DMS 273 (cell line): Measurements from ENCODE around the gene MYO5B.

ENCODE experiments used
- DNase-seq: peaks from one replicate; lab custom pipeline; 2025; ENCODE audit not compliant: unreplicated experiment; lab: John Stamatoyannopoulos, UW

Gene MYO5B

GRCh38 chr18:49974079-49974478 is 220.9 kb downstream of the MYO5B start:
- DNase-seq: no peak

GRCh38 chr18:49973592-49973991 is 221.4 kb downstream of the MYO5B start:
- no peak for DNase-seq

DNA sequence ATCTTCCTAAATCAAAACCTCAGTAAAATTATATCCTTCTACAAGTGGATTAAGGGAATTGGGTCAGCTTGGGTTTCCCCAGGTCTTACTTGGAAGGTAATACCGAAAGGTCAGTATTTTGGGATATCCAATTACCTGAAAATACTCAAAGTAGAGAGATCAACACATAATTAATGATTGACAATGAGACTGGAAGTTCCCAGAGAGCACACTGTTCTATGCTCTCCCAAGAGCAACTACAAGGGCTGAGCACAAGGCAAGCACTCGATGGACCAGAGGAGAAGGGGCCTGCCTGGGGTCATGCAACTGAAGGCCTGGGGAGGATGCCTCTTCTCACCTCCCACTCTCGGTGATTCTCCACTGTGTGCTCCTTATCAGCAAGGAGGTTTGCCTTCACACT is 222.4 kb downstream of the MYO5B start:
- DNase-seq: no peak

DNA sequence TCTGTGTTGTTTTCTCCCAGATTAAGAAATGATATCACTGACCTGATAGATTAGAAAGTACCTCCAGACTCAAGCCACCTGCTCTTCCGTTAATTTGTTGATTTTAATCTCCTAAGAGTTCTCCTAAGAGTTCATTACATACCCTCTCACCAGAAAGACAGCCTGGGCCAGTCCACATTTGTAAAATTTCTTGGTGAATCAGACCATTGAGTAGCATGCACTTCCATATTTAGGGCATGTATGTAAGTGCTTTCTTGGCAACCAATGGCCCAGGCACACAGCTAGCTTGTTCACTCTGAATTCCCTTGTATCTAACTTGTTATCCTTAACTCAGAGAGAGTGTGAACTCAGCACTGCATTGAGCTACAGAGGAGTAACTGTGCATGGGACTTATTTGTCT is 223.5 kb downstream of the MYO5B start:
- DNase-seq: no peak

GRCh38 chr18:49970319-49970718 is 224.6 kb downstream of the MYO5B start:
- no peak for DNase-seq

DNA sequence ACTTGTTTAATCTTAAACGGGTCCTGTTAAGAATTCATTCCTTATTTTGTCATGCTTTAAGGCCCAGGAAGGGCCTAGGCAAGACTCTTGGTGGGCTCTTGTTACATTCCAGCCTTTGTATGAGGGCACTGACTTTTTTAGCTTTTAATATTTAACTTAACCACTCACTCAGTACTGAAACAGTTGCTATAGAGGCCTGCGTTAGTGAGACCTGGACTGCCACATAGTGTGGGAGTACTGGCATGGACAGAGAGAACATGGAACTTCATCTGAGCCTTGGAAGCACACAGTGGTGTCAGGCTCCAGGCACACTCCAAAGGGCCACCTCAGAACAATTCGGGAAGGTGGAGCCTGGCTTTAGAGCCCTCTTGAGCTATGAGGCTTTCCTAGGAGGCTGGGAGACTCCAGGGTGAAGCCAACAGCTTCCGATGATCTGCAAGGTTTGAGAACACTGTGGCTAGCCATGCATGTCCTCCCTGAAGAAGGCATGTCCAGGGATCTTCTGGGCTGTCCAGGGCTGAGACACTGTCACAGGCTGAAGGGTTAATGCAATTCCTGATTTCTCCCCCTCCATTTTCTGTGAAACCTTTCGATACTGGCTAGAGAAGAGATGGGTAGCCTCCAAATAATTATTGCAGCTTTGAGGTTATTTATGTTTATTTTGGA is 226.2 kb downstream of the MYO5B start:
- DNase-seq: no peak

DNA sequence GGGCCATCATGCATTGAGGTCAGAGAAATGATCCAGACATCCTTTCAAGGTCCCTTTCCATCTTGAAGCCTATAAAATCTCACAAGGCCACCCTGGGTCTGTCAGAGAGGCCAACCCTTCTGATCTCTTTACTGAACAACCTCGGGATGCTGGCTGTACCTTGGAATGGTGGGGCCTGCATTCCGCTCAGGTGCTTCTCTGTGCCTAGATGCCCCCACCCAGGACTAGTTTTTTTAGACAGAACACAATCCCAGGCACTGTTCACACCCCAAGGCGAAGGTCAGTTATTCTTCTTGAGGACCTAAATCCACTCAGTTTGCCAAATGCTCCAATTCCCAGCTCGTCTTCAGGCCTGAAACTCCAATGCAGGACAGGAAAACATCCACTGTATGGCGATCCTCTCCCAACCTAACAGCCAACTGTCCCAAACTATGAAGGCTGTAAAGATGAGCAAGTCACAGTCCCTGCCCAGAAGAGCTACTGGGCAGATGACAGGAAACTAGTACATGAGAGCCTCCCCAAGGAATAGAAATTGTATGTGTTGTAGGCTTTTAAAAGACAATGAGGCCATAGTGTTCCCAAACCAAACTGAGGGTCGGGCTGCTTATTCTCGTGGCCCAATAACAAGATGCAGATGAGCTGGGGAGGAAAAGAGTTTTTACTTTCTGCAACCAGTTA is 227.2 kb downstream of the MYO5B start:
- no peak for DNase-seq

DNA sequence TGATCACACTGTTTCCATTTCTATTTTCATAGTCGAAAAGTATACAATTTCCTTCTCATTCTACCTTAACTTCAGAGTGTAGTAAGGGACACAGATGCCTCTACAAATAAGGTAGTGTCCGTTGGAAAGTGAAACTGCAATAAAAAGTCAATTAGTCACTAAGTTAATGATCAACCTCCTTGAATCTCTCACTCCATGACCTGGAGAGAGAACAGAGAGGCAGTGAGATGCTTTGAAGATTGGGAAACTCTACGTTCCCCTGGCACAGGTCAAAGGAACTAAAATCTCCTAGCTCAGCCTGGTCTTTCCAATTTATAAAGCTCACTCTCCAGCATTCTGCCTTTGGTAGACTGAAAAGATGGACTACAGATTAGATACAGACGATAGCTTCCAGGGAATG is 227.8 kb downstream of the MYO5B start:
- DNase-seq: no peak

- no peak for DNase-seq
Measured at GRCh38 chr18:49966090-49966489, 228.9 kb downstream of the MYO5B start.

GRCh38 chr18:49963217-49963616 is 231.7 kb downstream of the MYO5B start:
- no peak for DNase-seq

GRCh38 chr18:49961271-49961670 is 233.7 kb downstream of the MYO5B start:
- DNase-seq: no peak

DNA sequence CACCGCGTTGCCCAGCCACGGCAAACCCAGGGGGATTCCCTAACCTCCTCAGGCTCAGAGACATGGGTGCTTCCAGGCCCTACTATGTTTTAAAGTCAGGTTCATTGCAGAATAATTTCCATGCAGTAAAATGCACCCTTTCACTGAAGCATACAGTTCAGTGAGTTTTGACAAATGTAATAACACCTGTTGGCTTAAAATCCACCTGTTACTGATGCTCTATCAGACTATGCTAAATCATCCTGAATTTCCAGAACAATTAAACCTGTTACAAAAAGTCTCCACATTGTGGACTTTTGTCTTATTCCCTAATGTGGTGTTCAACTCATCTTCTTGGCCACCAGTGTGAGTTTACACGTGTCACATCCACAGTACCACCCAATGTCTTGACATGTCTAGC is 234.6 kb downstream of the MYO5B start:
- DNase-seq: no peak

- no peak for DNase-seq
Measured at GRCh38 chr18:49959176-49959575, 235.8 kb downstream of the MYO5B start.

DNA sequence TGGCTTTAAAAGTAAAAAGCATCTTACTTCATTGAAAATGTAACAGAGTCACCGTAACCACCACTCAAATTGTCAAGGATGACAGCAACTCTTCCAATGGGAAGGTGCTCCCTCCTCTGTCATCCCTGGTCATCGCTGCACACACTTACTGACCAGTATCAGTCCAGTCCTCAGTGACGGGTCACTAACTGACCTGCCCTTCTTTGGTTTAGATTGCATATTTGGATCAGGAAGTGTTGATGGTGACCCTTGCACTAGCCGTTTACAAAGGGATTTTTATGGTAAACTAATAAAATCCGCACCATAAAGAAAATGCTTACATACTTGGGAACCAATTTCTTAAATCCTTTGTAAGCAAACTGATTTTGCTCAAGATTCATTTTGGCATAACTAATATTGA is 239.7 kb downstream of the MYO5B start:
- DNase-seq: no peak

GRCh38 chr18:49953391-49953790 is 241.6 kb downstream of the MYO5B start:
- no peak for DNase-seq

DNA sequence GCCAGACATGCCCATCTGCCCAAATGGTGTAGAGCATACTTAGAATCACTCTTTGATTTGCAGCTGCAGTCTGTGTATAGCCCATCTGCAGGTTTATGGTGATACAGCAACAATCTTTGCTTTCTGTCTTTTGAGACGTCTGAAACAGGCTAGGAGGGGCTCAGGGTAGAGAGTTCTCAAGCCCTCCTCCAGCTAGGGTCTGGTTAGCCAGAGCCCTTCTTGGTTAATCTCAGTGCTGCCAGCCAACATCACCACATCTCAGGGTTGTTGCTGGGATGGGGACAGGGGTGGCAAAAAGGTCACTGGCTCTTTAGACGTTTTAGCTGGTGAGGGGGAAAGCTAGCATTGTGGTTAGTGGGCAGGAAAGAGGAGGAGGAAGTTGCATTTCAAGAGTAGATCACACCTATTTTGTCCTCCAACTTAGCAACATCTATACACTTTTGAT is 245.0 kb downstream of the MYO5B start:
- DNase-seq: peak; percentile 33

GRCh38 chr18:49948975-49949374 is 246.0 kb downstream of the MYO5B start:
- DNase-seq: no peak

DNA sequence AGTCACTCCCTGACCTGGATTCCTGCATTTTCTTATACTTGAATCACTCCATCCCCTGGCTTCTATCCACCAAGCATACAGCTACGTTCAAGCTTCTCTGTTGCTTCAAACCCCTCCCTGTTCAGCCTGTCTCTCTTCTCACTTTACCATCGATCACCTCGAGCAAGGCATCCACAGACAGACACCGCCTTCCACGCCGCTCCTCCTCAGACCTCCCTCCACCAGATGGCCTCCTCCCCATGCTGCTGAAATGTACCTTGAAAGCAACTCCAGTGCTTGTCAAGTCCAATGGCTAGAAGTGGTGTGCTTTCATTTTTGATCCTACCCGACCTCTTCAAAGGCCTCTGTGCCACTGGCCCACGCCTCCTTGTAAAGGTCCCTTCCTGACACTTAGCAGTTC is 250.3 kb downstream of the MYO5B start:
- DNase-seq: peak; percentile 38

GRCh38 chr18:49936821-49937220 is 258.1 kb downstream of the MYO5B start:
- DNase-seq: no peak

- DNase-seq: no peak
Measured at GRCh38 chr18:49935215-49935614, 259.7 kb downstream of the MYO5B start.

DNA sequence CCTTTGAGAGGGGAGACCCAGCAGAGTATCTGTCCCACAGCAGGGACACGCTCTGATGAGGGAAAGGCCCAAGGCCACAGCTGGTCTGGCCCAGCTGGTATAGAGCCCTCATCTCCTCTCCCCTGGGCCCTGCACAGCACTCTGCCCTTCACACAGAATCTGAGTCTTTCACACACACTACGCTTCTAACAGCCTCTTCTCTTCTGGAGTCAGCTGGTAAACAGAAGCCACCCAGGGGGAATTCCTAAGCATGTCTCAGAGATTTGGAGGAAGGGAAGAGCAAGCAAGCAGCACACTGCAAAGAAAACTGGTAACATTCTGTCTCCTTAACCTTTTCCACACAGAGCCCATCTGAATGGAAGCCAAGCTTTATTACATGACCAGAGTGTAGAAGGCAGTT is 260.5 kb downstream of the MYO5B start:
- DNase-seq: no peak

- DNase-seq: no peak
Measured at GRCh38 chr18:49933530-49934128, 261.3 kb downstream of the MYO5B start.
